ENCODE data around the gene RIMBP2. TPM values are rescaled to one million over a fixed set of nuclear protein-coding genes. Genes with fewer than 3 reads are reported as not detected.

RIMBP2 gene
- total RNA-seq, 1 experiment from 2014 or later = 0.97 TPM

DNA sequence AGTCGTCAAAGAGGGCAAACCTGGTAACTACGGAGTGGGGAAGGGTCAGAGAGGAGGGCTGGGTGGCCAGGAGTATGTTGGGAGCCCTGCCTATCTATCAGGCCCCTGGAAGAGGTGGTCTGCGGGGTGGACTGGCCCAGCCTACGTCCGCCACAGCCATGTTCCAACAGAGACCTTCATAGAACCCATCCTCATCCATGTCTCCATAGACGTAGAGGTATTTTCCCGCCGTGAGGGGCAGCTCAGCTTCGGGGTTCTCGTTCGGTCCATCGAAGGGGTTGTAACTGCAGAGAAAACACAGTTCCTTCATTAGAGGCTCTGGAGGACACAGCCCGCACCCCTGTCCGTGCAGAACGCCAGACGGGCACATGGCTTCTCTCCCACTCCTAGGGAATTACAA lies 271.1 kb downstream of the RIMBP2 start:
- no peak for DNase-seq (ENCODE audit: low spot score)

DNA sequence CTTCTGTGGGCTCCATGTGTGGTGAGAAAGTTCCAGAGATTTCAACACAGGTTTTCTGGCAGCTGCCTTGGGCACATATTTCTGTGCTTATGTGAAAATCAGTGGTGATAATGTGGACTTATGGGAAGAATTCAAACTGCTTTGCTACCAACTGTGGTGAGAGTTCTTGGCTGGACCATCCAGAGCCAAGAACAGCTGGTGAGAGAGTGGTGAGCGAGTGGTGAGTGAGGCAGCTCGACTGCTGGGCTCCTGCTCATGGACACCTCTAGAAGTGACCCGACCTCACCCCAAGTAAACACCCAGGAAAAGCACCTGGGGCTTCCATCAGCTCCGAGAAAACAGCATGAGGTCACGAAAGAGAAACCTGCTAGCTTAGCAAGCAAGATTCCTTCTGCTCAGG lies 272.0 kb downstream of the RIMBP2 start:
- no peak for DNase-seq (ENCODE audit: low spot score)

DNA sequence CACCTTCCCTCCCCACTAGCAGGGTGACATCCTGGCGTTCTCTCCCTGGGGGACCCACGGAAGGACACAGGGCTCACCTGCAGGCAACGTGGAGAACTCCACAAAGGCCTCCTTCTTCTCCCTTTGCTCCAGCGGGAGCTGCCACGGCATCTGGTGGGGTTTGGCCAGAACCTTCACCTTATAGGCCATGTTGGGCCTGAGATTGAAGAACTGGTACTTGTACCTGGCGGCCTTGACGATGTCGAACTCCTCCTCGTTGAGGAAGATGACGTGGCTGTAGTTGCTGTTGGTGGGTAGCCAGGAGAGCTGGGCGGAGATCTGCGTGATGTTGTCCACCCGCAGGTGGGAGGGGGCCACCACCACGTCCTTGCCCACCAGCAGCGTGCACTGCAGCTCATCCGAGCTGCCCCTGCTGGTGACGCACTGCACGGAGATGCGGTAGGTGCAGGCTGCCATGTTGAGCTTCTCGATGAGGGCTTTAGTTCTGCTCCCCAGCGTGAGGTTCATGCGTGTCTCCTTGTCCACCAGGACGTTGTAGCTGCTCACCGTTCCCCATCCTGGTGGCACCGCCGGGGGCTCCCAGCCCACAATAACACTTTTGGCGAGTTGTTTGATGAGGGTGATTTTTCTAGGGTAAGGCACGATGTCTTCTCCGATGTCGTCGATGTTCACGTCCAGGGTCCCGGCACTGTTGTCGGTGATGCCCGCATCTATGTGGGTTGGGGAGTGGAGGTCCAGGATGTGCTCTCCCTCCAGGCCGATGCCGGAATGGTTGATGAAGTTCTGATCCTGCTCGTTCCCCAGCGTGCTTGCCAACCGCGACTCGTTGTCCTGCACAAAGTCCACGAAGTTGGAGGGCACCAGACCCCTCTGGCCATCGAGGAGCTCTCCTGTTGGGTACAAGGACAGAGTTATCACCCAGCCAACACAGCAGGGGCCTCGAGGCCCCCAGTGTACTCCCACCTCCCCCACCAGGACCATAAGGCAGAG lies 274.0 kb downstream of the RIMBP2 start:
- no peak for DNase-seq (ENCODE audit: low spot score)

DNA sequence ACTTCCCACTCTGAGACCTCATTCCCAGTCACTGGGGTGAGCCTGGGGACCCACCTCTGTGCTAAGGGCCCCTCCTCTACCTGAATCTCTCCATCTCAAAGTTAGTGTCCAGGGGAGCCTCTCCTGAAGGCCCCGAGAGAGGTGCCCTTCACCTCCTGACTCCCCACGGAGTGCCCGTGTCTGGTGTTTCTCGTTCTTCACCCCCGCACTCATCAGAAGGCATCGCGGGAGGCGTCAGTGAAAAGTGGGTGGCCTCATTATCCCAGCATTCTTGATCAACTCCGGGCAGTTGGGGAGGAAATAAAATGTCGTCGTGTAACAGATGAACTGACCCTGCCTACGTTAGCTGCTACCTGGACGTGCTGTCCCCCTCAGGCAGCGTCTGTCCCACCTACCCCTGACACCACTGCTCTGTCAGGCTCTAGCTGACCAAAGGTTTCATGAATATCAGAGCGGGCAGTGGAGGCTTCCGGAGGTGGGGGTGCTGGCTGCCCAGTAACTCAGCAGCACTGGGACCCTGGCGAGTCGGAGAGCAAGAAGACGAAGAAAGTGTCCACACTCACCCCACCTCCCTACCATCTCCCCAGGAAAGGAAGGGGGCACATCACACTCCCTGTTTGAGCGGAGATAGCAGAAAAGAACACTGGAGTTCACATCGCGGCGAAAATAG lies 275.6 kb downstream of the RIMBP2 start:
- DNase-seq (ENCODE audit: low spot score) = no peak

DNA sequence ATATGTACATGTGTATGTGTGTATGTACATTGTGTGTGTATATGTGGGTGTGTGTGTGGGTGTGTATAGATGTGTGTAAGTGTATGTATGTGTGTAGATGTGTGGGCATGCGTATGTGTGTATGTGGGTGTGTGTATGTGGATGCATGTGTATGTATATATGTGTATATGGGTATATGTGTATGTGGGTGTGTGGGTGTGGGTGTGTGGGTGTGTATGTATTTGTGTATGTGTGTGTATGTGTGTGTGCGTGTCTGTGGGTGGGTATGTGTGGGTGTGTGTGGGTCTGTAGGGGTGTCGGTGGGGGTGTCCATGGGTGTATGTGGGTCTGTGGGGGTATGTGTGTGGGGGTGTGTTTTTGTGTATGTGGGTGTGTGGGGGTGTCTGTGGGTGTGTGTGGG lies 276.8 kb downstream of the RIMBP2 start:
- no peak for DNase-seq (ENCODE audit: low spot score)

DNA sequence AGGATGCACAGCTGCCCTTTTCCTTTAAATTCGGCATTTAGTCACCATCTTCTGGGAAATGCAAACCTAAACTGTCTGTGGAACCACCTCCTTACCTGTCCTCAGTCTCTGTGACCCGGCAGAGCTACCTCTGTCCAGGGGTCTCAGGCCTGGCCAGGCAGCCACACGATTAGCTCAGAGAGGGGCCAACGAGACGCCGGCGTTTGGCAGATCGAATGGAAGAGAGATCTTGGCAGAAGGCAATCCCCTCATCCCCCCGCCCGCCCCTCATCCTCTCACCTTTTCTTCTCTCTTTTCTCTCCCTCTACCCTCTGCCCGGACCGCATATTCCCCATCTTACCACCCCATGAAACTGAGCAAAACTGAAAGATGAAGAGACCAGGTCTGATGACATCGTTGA lies 277.4 kb downstream of the RIMBP2 start:
- no peak for DNase-seq (ENCODE audit: low spot score)

DNA sequence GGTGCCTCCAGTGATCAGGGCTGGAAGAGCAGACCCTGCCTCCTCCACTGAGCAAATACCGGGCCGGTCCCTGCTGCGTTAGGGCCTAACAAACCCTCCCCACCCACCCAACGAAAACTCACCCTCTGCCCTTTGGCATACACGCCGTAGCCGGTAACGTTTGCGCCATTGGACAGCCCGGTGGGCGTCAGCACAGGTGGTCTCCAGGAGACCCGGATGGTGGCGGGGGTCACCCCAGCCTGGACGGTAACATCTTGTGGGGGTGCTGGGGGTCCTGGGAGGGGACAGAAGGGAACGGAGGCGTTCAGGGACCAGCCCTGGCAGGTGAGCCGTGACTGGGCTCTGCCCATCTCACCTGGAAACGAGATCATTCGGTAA lies 277.9 kb downstream of the RIMBP2 start:
- DNase-seq (ENCODE audit: low spot score) = no peak

DNA sequence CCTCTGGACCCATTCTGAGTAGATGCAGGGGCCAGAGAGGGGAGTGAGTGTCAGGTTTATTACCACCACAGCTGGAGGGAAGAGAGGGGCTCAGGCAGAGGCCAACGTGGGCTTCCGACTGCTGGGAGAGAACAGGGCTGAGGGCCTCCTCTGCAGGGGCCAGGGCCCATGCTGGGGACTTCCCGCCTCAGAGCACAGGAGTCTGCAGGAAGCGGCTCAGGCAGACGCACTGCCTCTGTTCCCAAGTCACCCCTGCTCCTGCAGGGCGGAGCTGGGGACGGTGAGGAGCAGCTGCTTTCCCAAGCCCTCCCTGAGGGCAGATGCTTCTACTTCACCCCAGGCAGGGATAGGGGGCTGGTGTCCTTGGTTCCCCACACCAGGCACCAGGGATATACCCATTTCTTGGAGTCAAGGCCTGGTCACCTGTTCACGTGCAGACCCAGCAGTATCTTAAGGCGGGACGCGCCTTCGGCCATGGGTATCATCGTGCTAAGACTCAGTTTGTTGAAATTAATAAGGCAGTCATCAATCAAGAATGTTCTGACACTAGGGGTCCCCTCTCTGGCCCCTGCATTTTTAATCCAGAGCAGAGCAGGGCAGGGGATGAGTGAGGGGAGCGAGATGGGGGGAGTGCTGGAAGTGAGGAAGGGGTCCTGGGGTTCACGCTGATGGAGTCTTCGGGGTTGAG lies 278.4 kb downstream of the RIMBP2 start:
- no peak for DNase-seq (ENCODE audit: low spot score)

DNA sequence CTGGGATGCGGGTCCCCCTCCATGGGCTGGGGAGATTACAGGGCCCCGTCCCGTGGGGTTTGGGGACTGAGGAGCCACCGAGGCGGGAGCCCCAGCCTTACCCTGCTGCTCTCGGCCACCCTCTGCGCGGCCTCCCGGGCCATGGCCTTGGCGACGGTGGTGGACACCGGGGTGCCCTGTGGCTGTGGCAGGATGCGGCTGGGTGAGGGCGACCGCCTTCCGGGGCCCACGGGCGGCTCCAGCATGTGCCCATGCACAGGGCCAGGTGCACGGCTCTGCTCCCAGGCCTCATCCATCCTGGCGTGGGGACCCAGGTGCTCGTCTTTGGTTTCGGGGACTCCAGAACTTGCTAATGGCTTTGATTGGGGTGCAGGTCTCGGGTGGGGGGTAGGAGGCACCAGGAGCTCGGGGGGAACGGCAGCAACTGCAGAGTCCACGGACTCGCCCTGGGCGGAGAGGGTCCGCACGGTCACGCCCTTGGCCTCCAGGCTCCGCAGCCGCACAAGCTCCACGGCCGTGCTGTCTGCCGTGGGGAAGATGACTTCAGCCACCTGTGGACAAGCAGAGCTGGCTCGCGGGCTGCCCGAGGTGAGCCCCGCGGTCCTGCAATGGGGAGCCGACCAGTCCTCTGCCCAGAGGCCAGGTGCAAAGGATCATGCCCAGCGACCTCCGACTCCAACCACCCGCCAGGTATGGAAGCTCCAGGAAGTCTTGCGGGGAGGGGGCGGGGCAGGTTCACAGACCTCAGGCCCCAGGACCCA lies 279.2 kb downstream of the RIMBP2 start:
- no peak for DNase-seq (ENCODE audit: low spot score)

DNA sequence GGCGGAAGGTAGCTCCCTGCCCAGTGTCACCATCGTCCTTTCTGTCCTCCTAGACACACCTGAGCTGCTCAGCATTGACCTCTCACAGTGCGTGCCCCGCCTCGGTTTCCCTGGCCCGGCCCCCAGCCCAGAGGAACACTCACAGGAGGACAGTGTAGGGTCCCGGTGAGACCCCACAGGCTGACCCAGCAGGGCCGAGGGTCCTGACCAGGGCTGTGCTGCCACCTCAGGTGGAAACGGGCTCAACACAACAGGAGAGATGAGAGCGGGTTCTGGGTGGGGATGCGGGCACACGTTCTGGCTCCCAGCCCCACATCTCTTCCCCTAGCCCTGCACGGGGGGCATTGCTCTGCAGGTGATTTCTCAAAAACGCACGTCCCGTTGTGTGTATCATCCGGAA lies 280.3 kb downstream of the RIMBP2 start:
- DNase-seq (ENCODE audit: low spot score) = no peak

DNA sequence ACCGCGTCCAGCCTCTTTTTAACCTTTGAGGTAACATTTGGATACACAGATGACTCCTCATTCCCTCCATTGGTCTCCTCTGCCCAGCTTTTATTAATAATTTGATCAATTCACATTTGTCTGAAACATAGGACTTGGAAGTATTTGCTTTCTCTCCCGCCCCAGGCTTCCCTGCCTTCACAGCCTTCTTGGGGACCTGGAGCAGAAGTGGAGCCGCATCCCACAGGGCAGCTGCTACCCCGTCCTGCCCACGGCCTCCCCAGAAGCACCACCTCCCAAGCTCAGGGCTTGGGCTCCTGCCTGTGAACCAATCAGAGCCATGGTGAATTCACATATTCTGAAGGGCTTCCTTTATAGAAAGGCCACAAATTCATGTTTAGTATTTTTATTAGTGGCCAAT lies 280.8 kb downstream of the RIMBP2 start:
- DNase-seq (ENCODE audit: low spot score) = no peak

DNA sequence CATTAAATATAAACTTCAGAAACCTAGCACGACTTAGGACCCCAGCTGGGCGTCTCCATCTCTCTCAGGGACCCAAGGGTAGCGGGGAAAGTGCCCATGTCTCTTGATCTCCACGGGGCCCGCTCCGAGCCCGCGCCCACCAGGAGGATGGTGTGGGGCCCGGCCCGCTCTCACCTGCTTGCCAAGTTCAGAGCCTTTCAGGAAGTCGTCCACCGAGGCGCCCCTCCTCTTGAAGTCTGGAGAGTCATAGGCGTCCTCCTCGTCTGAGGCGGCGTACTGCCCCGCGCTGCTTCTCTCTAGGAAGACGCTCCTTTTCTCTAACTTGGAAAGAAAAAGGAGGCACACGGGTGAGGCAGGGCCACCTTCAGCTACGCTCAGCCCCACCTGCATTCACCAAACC lies 281.5 kb downstream of the RIMBP2 start:
- no peak for DNase-seq (ENCODE audit: low spot score)

DNA sequence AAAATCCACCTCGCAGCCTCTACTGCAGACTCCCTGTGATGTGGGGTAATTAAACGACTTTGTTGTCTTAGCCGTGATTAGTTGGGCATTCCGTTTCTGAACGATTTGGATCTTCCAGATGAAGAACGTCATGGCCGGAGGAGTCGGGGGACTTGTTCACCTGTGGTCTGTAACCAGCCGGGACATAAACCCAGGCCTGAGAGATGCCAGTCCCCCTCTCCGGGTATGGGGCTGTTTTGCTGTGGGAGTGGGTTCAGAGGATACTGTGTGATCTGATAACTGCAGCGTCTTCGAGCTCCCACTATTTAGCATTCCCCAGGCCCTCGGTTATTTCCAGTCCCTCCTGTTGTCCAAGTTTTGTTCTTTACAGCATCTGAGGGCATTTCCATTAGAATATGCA lies 282.3 kb downstream of the RIMBP2 start:
- DNase-seq (ENCODE audit: low spot score) = no peak

DNA sequence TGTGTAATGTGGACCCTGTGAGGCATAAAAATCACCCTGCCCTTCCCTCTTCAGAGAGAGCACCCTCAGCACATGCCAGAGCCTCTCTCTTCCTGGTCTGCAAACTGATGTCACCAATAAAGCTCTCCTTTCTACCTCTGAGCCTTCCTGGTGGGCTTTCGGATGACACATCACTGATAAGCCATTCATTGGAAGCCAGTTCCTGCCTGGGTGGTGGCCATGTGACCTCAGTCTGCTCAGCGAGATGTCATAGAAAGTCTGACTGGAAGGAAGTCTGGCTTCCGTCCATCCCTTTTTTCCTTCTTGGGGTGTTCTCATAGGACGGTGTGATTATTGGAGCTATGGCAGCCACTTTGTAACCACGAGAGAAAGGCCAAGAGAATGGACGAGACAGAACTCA lies 282.7 kb downstream of the RIMBP2 start:
- no peak for DNase-seq (ENCODE audit: low spot score)

DNA sequence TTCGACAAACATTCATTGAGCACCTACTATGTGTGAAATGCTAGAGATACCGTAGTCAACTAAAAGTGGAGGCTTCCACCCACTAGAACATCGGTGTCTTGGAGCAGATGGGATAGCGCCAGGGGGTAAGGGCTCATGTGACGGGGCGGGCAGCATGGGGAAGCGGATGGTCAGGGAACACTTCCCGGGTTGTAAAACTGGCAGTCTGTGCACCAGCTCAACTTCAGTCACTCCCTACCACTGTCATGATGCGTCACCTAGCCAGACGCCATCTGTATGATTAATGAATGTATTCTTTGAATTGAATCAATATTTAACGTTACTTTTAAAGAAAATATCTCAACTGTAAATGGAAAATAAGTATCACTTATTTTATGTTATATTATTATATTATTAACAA lies 284.9 kb downstream of the RIMBP2 start:
- DNase-seq (ENCODE audit: low spot score) = no peak

DNA sequence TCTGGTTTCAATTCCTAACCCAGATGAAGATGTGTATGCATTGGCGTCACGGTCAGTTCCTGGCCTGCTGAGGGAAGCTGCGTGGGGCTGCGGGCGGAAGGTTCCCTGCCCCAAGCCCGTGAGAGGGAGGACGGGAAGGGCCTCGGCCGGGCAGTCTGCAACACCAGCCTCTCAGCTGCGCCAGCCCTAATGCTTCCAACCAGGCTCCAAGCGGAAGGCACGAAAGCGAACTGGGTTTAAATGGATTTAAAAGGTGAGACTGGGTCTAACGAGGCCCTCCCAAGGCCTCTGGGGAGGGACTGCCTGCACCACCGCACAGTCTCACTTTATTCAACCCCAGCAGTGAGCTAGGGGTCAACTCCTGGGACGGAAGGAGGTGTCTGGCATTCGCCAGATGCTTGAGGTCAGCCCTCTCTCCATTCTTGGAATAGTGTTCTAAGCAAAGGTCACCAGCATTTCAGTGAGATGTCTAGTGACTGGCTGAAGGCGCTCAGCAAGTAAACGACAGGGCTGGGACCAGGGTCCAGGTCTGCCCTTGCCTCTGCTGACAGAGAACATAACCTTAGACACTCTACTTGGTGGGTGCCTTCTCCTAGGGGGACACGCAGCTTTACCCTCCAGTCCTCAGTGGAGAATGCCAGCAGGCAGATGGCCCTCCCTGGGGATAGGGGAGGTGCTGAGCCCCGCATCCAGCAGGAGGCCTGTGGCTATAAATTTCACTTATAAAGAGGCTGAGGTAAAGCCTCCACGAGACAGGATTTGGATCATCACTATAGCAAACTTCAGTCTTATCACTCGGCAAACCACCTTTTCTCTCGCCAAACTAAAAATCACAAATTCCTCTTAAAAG lies 286.2 kb downstream of the RIMBP2 start:
- DNase-seq (ENCODE audit: low spot score) = no peak

DNA sequence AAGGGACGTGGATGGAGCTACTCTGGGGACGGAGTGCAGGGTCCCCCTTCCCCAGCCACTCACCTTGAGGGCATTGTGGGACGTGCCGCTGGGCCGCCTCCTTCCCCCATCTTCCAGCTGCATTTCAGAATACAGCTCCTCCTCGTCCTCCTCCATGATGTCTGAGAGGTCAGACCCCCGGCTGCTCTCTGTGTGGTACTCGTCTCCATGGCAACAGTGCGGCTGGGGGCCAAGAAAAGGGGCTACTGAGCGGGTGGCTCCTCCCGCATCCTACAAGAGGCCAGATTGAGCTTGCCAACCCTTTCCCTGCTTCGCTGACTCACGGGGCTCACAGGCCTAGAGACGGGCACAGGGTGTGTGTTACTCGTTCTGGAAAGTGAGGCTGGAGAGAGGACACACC lies 288.0 kb downstream of the RIMBP2 start:
- no peak for DNase-seq (ENCODE audit: low spot score)

DNA sequence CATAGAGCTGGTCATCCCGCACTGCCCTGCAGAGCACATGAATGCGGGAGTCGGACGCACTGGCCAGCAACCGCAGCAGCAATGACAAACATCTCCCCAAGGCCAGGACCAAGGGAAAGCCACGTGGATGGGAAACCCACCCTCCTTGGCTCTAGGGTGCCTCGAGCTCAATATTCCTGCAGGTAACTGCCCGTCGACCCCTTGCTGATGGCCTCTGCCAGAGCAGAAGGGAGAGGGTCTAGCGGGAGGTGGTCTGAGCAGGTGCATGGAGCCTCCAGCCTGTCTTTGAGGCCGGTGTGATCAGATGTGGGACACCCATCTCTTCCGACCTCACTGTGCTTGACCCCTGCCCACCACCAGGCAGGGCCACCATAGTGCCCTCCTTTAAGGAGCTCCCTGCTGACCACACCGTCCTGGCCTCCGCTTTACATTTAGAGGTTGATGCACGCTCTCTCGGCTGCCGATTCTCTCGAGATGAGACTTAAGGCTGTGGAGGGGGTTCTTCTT lies 288.7 kb downstream of the RIMBP2 start:
- DNase-seq (ENCODE audit: low spot score) = no peak

DNA sequence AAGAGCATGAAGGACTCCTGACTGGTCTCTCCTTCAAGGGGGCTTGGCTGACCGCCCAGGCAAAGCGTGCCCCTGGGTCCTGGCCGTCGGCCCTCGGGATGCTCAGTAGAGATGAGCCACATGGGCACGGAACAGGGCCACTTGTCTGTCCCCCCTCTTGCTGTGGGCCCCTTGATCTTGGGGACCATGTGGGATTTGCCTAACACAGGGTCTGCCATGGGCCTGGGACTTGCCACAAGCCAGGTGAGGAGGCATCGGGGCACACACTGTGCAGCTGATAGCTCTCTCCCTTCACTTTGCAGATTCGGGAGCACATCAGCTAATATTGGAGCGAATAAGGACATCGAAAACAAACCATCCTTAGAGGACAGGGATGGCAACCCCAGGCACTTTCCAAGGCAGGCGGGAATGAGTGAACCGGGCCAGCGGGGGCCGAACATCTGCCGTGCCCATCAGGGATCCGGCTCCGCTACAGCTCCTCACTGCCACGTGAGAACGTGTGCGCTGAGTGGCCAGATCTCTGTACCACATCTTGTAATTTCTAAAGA lies 290.3 kb downstream of the RIMBP2 start:
- no peak for DNase-seq (ENCODE audit: low spot score)
